HepG2 (cell line): Measurements from ENCODE around the gene SNX11. TPM values are rescaled to one million over a fixed set of nuclear protein-coding genes. Genes with fewer than 3 reads are reported as not detected.
A peak's percentile ranks its signal among the peaks of the same experiment; 100 is the strongest.

Source experiments
- ADNP ChIP-seq: sonication (generic); formaldehyde crosslinking; IDR thresholded peaks from 2 replicates; pipeline ENCODE4 v1.4.0; 2020; ENCODE audit warnings: missing genetic modification reagents
- ARID2 ChIP-seq: sonication (generic); formaldehyde crosslinking; IDR thresholded peaks from 2 replicates; pipeline ENCODE4 v1.8.1; 2022; ENCODE audit warnings: mild to moderate bottlenecking, missing genetic modification reagents, borderline replicate concordance
- ATF1 ChIP-seq: IDR thresholded peaks from 2 replicates; pipeline ENCODE4 v1.6.1; 2016; ENCODE audit warnings: mild to moderate bottlenecking, control low read depth
- DNMT1 ChIP-seq: sonication (generic); formaldehyde crosslinking; IDR thresholded peaks from 2 replicates; pipeline ENCODE4 v1.5.1; 2020; ENCODE audit warnings: mild to moderate bottlenecking, missing genetic modification reagents
- DR1 ChIP-seq: sonication (generic); formaldehyde crosslinking; IDR thresholded peaks from 2 replicates; pipeline ENCODE4 v1.8.0; 2021; ENCODE audit warnings: mild to moderate bottlenecking, missing genetic modification reagents, inconsistent platforms
- HIC2 ChIP-seq: sonication (generic); formaldehyde crosslinking; IDR thresholded peaks from 2 replicates; pipeline ENCODE4 v1.9.0; 2022; ENCODE audit warnings: low read depth, missing genetic modification reagents
- IRF9 ChIP-seq: sonication (generic); formaldehyde crosslinking; IDR thresholded peaks from 2 replicates; pipeline ENCODE4 v1.8.0; 2022; ENCODE audit warnings: missing genetic modification reagents, mild to moderate bottlenecking, borderline replicate concordance
- KDM2A ChIP-seq: sonication (generic); formaldehyde crosslinking; IDR thresholded peaks from 2 replicates; pipeline ENCODE4 v1.4.0; 2020; ENCODE audit warnings: low read depth, missing genetic modification reagents, borderline replicate concordance
- POLR2AphosphoS5 ChIP-seq: IDR thresholded peaks from 2 replicates; pipeline ENCODE4 v1.6.1; 2012; ENCODE audit warnings: low read depth, low read length
- SIN3A ChIP-seq: IDR thresholded peaks from 2 replicates; pipeline ENCODE4 v1.6.1; 2011; ENCODE audit warnings: low read depth, mild to moderate bottlenecking, control low read depth, low read length, borderline replicate concordance
- SOX13 ChIP-seq, 3 experiments: fragments of 450-650 bp in 1 of 3; sonication (generic) in 1 of 3; formaldehyde crosslinking in 1 of 3; IDR thresholded peaks in 2 of 3; conservative IDR thresholded peaks in 1 of 3; 2 replicates each; pipeline versions ENCODE4 v1.5.0 to v1.6.1; 2016 to 2020; ENCODE audit warnings: antibody characterized with exemption in 1 of 3, mild to moderate bottlenecking in 1 of 3, missing compliant biosample characterization in 1 of 3, missing genetic modification reagents in 1 of 3, moderate library complexity in 1 of 3
- TAF15 ChIP-seq: fragments of 200-400 bp; formaldehyde crosslinking; IDR thresholded peaks from one replicate; pipeline ENCODE4 v1.6.1; 2018; ENCODE audit warnings: mild to moderate bottlenecking, low read depth, low read length; ENCODE audit not compliant: poor library complexity, severe bottlenecking
- ZBTB2 ChIP-seq: sonication (generic); formaldehyde crosslinking; IDR thresholded peaks from 2 replicates; pipeline ENCODE4 v1.8.0; 2022; ENCODE audit warnings: low read depth, missing genetic modification reagents
- ZBTB7B ChIP-seq: sonication (generic); formaldehyde crosslinking; IDR thresholded peaks from 2 replicates; pipeline ENCODE4 v1.4.0; 2020; ENCODE audit warnings: missing genetic modification reagents
- ZFY ChIP-seq: sonication (generic); formaldehyde crosslinking; IDR thresholded peaks from 2 replicates; pipeline ENCODE4 v1.4.0; 2020; ENCODE audit warnings: missing genetic modification reagents
- ZGPAT ChIP-seq: IDR thresholded peaks from 2 replicates; pipeline ENCODE4 v1.6.1; 2016; ENCODE audit warnings: mild to moderate bottlenecking
- ZKSCAN8 ChIP-seq: IDR thresholded peaks from 2 replicates; pipeline ENCODE4 v1.6.1; 2016; ENCODE audit warnings: borderline replicate concordance, missing genetic modification reagents, missing compliant biosample characterization
- ZNF331 ChIP-seq: sonication (generic); formaldehyde crosslinking; IDR thresholded peaks from 2 replicates; pipeline ENCODE4 v1.4.0; 2020; ENCODE audit warnings: missing genetic modification reagents
- ZNF501 ChIP-seq: sonication (generic); formaldehyde crosslinking; IDR thresholded peaks from 2 replicates; pipeline ENCODE4 v1.5.1; 2020; ENCODE audit warnings: mild to moderate bottlenecking, moderate library complexity, missing genetic modification reagents
- ZNF747 ChIP-seq: sonication (generic); formaldehyde crosslinking; IDR thresholded peaks from 2 replicates; pipeline ENCODE4 v1.8.1; 2023; ENCODE audit warnings: missing genetic modification reagents, mild to moderate bottlenecking, borderline replicate concordance
- ZSCAN12 ChIP-seq: sonication (generic); formaldehyde crosslinking; IDR thresholded peaks from 2 replicates; pipeline ENCODE4 v1.9.0; 2021; ENCODE audit warnings: mild to moderate bottlenecking, missing genetic modification reagents
- ZSCAN21 ChIP-seq: sonication (generic); formaldehyde crosslinking; IDR thresholded peaks from 2 replicates; pipeline ENCODE4 v1.8.0; 2022; ENCODE audit warnings: mild to moderate bottlenecking, missing genetic modification reagents, moderate library complexity, borderline replicate concordance
- polyA plus RNA-seq, 8 experiments: library from polyadenylated mRNA; depleted of rRNA in 3 of 8; stranded (reverse) in 7 of 8; unstranded in 1 of 8; fragments of >200 nt; fragmentation: Illumina TruSeq in 4 of 8; extraction: Trizol in 4 of 8; gene quantifications; 2 replicates each; pipeline versions ENCODE4 v1.2.1 to v1.2.3, GENCODE V29; 2011 to 2016; ENCODE audit warnings: low read depth in 4 of 8, missing spikeins in 1 of 8, mixed read lengths in 1 of 8; ENCODE audit not compliant: insufficient read depth in 1 of 8
- total RNA-seq, 5 experiments: library from RNA; depleted of rRNA; stranded (reverse); fragments of >200 nt; fragmentation: Illumina TruSeq; extraction: Trizol; gene quantifications; 2 replicates each; pipeline ENCODE4 v1.2.3, GENCODE V29; 2016; ENCODE audit warnings: low read depth in 1 of 5

The SNX11 gene
- total and polyA plus RNA-seq, 2 of the 13 experiments (the other 11 are each of a cell fraction or from before 2014, with no cell fraction given), result 12.9 to 14.0 TPM

GRCh38 chr17:48107137-48108055, at the start of gene SNX11 (continued):
- TF ChIP-seq IRF9, result peak; percentile 52; the same call in 1 of the 2 replicates
- TF ChIP-seq SIN3A, result peak; percentile 39; the same call in 1 of the 2 replicates
- peak; percentile 96; the same call in 1 of the 2 replicates for TF ChIP-seq ZNF747
- peak; percentile 77 for TF ChIP-seq KDM2A (CRISPR knock-in tag)
- TF ChIP-seq ARID2 (CRISPR knock-in tag), result 0 out of 2 replicates have a peak, but pooled peaks have one; percentile 45
- peak; percentile 51; the same call in 1 of the 2 replicates for TF ChIP-seq HIC2 (CRISPR knock-in tag)
- TF ChIP-seq ATF1 (CRISPR knock-in tag), result peak; percentile 70
- TF ChIP-seq ZFY (CRISPR knock-in tag), result peak; percentile 73
- TF ChIP-seq ZKSCAN8 (CRISPR knock-in tag), result peak; percentile 18
- TF ChIP-seq ZSCAN21 (CRISPR knock-in tag), result peak; percentile 19; the same call in 1 of the 2 replicates
- peak; percentile 89 for TF ChIP-seq DR1 (CRISPR knock-in tag)
- TF ChIP-seq ZNF331 (CRISPR knock-in tag), result peak; percentile 65
- TF ChIP-seq ZGPAT, result peak; percentile 90
- peak; percentile 99 for TF ChIP-seq ZNF501
- peak; percentile 93 for TF ChIP-seq POLR2AphosphoS5
- 0 out of 2 replicates have a peak, but pooled peaks have one; percentile 57 for TF ChIP-seq ZSCAN12
- TF ChIP-seq ZBTB7B (CRISPR knock-in tag), result peak; percentile 76; the same call in 1 of the 2 replicates
- TF ChIP-seq ADNP (CRISPR knock-in tag), result no peak
- TF ChIP-seq ZBTB2 (CRISPR knock-in tag), result peak; percentile 99
- TF ChIP-seq TAF15, result peak; percentile 85
- 0 out of 2 replicates have a peak, but pooled peaks have one; percentile 13 for TF ChIP-seq DNMT1
- no peak for TF ChIP-seq SOX13 (IDR thresholded peaks at IDR 0.05)
- TF ChIP-seq SOX13 (CRISPR knock-in tag; conservative IDR thresholded peaks at IDR 0.05 in 1 of 2, IDR thresholded peaks at IDR 0.05 in 1 of 2), result no peak; a peak in 1 of 4 replicates
